GM12891 (cell line): ENCODE measurements around the gene ADK.

Experiments
- POLR2A ChIP-seq: IDR thresholded peaks from 2 replicates; pipeline ENCODE4 v1.6.1; 2011; ENCODE audit warnings: low read depth, low read length, control low read depth
- POLR2AphosphoS5 ChIP-seq: IDR thresholded peaks from 2 replicates; pipeline ENCODE4 v1.6.1; 2011; ENCODE audit warnings: low read depth, low read length, control low read depth

GRCh38 chr10:74363727-74364126, 212.7 kb downstream of the ADK start:
- TF ChIP-seq POLR2A, result no peak
- no peak for TF ChIP-seq POLR2AphosphoS5
